ENCODE measurements around the gene GRID1.
"Not testable (repeated sequence)": the region's sequence is repeated elsewhere in the genome, so short reads cannot be mapped to it uniquely, and the experiment has no call there.

Gene GRID1

GRCh38 chr10:85858776-85859515, 507.6 kb downstream of the GRID1 start:
- no peak for DNase-seq

DNA sequence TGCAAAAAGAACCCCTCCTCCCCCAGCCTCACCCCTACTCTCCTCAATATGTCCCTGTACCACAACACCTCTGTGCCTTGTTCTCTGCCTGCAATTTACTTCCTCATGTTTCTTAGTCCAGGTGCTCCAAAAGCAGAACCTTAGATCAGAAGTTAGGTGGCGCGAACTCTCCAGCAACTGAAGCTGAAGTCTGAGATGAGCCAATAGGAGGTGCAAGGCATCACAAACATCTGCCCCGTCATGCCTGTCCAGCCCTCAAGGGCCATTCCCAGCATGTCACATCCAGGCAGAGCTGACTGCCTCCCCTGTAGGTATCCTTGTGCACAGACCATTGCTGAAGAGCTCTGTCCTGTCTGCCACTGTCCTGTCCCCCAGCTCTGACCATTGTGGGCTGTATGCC, 508.8 kb downstream of the GRID1 start:
- DNase-seq, result no peak

DNA sequence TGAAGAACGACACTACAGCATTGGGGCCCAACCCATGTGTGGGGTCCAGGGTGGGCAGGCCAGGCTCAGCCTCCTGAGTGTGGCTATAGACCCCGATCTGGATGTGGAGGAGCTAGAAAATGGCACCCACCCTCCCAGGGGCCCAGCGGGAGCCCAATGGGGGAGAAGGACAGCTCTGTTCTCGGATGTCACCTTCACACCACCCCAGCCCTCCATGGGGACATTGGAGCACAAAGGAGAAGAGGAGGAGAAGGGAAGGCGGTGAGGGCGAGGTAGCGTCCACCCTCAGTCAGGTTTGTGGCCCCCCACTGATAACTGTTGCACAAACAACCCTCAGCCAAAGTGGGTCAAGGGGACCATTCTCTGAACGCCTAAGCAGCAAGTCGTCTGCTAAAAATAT, 509.3 kb downstream of the GRID1 start:
- DNase-seq, result no peak

- DNase-seq, result no peak
These were observed 514.7 kb downstream of the GRID1 start for GRCh38 chr10:85851934-85852333.

DNA sequence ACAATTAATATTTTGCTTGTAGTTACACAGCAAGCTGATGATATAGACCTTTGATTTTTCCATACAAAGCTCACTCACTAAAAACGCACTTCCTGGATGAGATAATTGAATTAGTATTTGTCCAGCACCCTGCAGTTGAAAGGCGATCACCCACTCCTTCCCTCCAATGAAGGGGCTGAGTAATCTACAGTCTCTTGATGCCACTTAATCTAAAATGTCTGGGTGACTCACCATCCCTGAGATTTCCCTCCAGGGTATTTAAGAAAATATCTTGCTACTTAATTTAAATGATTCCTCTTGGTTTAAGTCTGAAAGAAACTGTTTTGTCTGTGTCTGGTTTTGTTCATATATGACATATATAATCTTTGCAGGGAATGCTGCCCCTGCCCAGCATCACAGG, 515.3 kb downstream of the GRID1 start:
- DNase-seq, result no peak

GRCh38 chr10:85850736-85851135, 515.9 kb downstream of the GRID1 start:
- no peak for DNase-seq

- DNase-seq, result no peak
These were observed 517.3 kb downstream of the GRID1 start for GRCh38 chr10:85849315-85849714.

DNA sequence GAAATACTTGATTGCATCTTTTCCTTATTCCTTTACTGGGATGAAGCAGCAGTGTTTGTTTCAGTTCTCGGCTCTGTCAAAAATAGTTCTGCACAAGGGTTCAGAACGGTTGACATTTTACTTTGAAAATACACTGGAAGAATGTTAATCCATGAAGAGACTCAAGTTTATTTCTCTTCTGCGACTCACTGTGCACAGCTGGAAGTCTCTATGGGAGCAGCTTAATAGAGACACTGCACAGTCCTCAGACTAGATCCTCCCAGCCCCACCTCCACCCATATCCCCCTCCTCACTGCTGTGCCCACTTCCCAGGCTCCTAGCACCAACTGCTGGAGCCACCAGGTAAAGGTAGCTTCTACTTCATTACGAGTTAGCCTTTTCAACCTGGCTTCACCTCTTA, 517.8 kb downstream of the GRID1 start:
- DNase-seq, result no peak

GRCh38 chr10:85847085-85847484, 519.5 kb downstream of the GRID1 start:
- no peak for DNase-seq

DNA sequence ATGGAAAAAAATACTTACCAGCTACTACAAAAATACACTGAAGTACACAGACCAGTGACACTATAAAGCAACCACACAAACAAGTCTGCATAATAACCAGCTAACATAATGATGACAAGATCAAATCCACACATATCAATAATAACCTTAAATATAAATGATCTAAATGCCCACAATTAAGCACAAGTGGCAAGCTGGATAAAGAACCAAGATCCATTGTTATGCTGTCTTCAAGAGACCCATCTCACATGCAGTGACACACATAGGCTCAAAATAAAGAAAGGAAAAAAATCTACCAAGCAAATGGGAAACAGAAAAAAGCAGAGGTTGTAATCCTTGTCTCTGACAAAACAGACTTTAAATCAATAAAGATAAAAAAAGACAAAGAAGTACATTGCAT, 527.9 kb downstream of the GRID1 start:
- not testable (repeated sequence) for DNase-seq

DNA sequence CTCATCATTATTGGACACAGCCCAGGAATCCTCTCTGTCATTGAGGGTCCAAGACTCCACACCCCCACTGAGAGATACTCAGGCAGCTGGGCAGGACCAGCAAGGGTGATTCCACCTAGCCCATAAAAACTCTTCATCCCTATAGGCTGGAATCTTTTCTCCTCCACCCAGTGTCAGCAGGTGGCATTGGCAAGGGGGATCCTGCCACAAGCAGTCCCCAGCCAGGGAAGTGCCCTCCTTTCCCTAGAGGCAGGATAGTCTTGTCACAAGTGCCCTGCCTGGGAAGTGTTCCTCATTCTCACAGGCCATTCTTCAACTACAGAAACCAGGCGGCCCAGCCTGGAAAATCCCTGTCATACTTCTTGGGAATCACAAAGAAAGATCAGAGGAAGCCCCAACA, 533.6 kb downstream of the GRID1 start:
- no peak for DNase-seq

GRCh38 chr10:85831422-85831821, 535.2 kb downstream of the GRID1 start:
- no peak for DNase-seq

DNA sequence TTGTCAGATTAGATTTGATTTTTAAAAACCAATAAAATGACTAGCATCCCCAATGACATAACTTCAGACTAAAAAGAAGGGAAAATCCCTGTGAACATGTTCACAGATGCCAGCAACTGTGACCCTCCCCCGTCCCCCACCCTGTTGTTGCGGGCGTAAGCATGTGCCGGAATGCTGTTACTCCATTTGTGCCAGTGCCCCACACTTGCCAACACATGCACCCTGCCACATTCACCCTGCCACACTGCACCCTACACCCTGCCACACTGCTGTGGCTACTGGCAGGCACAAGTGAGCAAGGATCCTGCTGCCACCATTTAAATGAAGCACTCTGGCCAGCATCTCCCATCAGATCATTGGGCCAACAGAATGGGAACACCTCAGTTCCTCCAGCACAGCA, 540.2 kb downstream of the GRID1 start:
- DNase-seq, result no peak

GRCh38 chr10:85811405-85811804, 555.2 kb downstream of the GRID1 start:
- no peak for DNase-seq

- DNase-seq, result no peak
These were observed 555.9 kb downstream of the GRID1 start for GRCh38 chr10:85810674-85811073.

DNA sequence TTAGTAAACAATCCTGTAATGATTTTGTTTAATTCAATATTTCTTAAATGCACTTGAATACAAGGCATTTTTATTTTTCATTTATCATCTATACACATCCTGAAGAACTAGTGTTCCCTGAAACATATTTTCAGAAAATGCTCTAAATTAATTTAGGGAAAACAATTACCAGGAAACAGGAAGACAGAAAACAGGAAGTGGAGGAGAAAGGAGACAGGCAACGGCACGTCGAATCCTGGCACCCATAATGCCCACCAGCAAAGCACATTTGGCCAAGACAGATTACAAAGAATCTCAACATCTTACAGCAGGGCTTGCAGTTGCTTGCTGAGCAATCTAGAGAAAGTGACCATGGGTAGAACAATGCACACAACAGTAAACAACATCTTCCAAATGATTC, 571.1 kb downstream of the GRID1 start:
- no peak for DNase-seq

GRCh38 chr10:85794553-85794952, 572.0 kb downstream of the GRID1 start:
- DNase-seq, result no peak

DNA sequence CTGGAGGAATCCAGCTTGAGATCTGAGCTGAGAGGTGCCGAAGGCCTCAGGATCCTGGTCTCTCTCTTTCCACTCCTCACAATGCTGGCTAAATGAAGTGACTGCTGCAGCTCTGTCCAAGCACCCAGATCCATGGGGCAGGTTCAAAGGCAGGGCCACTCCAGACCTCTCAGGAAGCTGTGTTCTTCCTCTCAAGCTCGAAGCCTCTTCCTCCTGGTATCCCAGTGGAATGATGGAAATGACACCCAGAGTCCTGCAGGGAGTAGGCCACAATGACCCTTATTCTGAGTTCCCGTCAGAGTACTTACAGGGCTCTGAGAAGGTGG, 574.1 kb downstream of the GRID1 start:
- DNase-seq, result no peak

DNA sequence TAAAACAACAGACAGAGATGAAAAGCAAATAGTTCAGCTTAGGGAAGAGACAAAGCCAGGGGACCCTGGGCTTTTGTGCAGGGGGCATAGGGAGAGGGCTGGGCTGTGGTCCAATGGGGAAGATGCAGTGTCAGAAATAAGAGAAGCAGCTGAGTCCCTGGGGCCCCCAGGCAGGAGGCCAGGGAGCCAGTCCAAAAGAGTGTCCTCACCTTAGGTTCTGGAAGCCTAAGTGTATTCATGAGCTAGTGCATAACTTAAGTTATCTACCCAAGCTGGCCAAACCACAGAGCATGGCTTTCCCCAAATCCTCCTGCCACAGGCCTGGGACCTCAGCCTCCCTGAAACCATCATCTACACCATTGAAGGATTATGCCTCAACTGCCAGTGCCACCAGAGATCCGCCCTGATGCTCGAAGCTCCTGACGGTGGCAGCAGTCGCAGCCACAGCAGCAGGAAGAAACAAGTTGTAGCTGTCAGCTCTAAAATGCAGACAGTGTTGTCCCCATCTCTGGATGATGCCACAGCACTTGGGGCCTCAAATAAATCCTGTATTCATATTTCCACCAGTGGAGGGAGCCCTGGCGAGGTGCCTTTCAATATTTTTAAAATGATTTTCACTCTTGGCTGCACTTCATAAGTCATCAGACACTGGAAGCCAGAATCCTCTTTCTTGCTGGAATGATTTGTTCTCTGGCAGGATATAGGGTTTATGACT, 574.6 kb downstream of the GRID1 start:
- DNase-seq, result no peak

- no peak for DNase-seq
These were observed 576.4 kb downstream of the GRID1 start for GRCh38 chr10:85789982-85790789.

GRCh38 chr10:85789125-85789524, 577.5 kb downstream of the GRID1 start:
- no peak for DNase-seq

- DNase-seq, result no peak
These were observed 578.0 kb downstream of the GRID1 start for GRCh38 chr10:85788570-85788969.

GRCh38 chr10:85787881-85788280, 578.7 kb downstream of the GRID1 start:
- no peak for DNase-seq

- no peak for DNase-seq
These were observed 579.2 kb downstream of the GRID1 start for GRCh38 chr10:85787393-85787792.

Measured in inflammatory macrophage (primary cell).